Mesothelial cell of epicardium (in vitro differentiated cells): ENCODE results near the gene KIAA0930. TPM values are rescaled to one million over a fixed set of nuclear protein-coding genes. Genes with fewer than 3 reads are reported as not detected.

ENCODE experiments used
- DNase-seq, 2 experiments: peaks; one replicate each; pipeline ENCODE4 v3.0.0; 2021; ENCODE audit warnings: low spot score in 2 of 2; ENCODE audit not compliant: unreplicated experiment in 2 of 2
- H3K27ac Mint-ChIP-seq: 2 replicates; pipeline ENCODE4 v1.8.0; 2021; ENCODE audit warnings: mixed read lengths
- H3K27me3 Mint-ChIP-seq: 2 replicates; pipeline ENCODE4 v1.8.0; 2021; ENCODE audit warnings: low read depth, mixed read lengths
- H3K36me3 Mint-ChIP-seq: 2 replicates; pipeline ENCODE4 v1.8.0; 2021; ENCODE audit warnings: mixed read lengths
- H3K4me1 Mint-ChIP-seq: 2 replicates; pipeline ENCODE4 v1.8.0; 2021; ENCODE audit warnings: mixed read lengths
- H3K4me3 Mint-ChIP-seq: 2 replicates; pipeline ENCODE4 v1.8.0; 2021; ENCODE audit warnings: mild to moderate bottlenecking, moderate library complexity, mixed read lengths
- H3K9me3 Mint-ChIP-seq: 2 replicates; pipeline ENCODE4 v1.8.0; 2021; ENCODE audit warnings: mixed read lengths
- total RNA-seq: library from RNA; stranded (reverse); gene quantifications from 3 replicates; pipeline ENCODE4 v1.2.1, GENCODE V29; 2021
- TF ChIP-seq, protein P1 (sequence below): fragments of 200-600 bp; sonication (generic); IDR thresholded peaks from one replicate; pipeline ENCODE4 v1.5.0; 2021; ENCODE audit warnings: antibody characterized with exemption; ENCODE audit not compliant: unreplicated experiment

The KIAA0930 gene
- total RNA-seq, 1 donor from 2014 or later = 31.1 TPM

DNA sequence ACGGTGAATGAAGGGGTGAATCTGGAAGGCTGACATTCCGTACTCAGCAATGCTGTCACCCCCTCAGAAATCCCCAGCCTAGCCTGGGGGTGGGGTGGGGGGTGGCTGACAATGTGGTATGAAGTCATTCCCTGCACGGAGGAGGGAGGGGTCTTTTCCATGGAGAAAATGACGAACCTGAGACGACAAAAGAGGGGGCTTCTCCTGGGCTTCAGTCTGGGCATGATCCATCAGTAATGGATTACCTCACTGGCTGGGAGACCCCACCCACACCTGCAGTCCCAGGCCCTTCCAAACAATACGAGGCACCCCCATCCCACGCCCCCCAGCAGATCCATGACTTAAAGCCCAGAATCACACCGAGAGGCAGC, 1.0 kb downstream of the KIAA0930 start:
- Mint-ChIP-seq H3K9me3 (no peaks in the 10 kb centered on the region), H3K27ac (no peak overlapping the region), H3K4me3 (peak overlapping the region; percentile 83)

DNA sequence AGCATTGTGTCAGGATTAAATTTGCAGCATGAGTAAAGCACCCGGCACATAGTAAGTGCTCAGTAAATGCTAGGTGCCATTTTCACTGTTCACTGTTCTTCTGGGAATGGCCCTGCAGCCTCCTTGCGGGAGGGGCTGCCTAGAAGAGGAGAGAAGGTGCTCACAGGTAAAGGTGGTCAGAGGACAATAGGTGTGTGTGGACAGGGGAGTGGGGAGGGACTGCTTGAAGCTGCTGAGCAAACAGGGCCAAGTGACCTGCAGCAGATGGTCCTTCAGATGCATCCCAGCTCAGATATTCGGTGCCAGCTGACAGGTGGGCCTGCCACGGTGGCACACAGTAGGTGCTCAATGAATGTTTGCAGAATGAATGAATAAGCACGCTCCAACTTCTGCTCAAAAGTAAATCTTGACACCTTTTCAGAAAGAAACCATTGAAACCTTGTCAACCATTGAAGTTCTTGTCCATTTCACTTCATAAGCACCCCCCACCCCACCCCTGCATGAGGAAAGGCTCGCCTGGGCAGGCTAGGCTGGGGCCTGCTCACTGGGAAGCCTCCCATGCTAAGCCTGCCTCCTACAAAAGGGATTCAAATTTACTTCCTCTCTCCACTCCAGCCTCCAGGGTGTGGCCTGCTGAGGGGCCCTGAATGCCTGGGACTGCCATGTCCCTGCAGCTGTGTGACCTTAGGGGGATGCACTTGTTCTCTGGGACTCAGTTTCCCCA, 1.6 kb downstream of the KIAA0930 start:
- Mint-ChIP-seq H3K4me3 (peak overlapping the region; percentile 83), H3K4me1 (peaks cover 18% of the 10 kb centered on the region), H3K36me3 (no peaks in the 10 kb centered on the region), H3K27me3 (no peaks in the 10 kb centered on the region), H3K27ac (no peak overlapping the region), H3K9me3 (no peaks in the 10 kb centered on the region)
- no peak for DNase-seq
- TF ChIP-seq, protein P1, sequence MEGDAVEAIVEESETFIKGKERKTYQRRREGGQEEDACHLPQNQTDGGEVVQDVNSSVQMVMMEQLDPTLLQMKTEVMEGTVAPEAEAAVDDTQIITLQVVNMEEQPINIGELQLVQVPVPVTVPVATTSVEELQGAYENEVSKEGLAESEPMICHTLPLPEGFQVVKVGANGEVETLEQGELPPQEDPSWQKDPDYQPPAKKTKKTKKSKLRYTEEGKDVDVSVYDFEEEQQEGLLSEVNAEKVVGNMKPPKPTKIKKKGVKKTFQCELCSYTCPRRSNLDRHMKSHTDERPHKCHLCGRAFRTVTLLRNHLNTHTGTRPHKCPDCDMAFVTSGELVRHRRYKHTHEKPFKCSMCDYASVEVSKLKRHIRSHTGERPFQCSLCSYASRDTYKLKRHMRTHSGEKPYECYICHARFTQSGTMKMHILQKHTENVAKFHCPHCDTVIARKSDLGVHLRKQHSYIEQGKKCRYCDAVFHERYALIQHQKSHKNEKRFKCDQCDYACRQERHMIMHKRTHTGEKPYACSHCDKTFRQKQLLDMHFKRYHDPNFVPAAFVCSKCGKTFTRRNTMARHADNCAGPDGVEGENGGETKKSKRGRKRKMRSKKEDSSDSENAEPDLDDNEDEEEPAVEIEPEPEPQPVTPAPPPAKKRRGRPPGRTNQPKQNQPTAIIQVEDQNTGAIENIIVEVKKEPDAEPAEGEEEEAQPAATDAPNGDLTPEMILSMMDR = no peak

More for the DNA sequence above, 1.0 kb downstream of the KIAA0930 start:
- no peak for DNase-seq
- Mint-ChIP-seq H3K27me3 (no peaks in the 10 kb centered on the region), H3K36me3 (no peaks in the 10 kb centered on the region), H3K4me1 (peaks cover 18% of the 10 kb centered on the region)
- TF ChIP-seq, protein P1 = no peak

DNA sequence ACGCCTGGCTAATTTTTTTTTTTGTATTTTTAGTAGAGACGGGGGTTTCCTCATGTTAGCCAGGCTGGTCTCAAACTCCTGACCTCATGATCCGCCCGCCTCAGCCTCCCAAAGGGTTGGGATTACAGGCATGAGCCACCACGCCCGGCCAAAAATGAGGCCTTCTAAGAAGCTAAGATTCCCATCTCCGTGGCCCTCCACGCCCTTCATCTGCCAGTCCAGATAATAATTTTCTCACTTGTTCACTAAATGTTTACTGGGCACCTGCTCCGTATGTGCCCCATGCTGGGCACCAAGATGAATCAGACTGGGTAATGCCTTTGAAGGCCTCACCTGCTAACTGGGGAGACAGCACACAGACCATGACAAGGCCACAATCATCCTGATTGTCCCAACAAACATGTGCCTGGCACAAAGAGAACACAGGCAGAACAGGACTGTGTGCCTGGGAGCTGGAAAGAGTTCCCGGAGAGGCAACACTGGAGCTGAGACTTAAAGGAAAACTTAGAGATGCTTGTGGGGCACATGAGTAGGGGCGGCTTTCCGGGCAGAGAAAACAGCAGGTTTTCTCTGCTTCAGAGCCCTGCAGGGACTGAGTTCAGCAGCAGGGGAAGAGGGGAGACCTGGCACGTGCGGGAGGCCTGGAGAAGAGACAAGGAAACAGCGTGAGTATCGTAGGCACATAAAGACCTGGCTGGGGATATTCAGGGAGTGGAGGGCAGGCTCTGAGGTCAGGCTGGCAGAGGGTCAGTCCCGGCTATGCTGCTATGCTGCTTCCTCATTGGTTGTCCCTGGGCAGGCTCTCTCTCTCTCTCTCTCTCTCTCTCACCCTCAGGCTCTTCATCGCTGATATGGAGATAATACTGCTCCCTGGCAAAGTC, 2.4 kb downstream of the KIAA0930 start:
- peaks cover 18% of the 10 kb centered on the region for H3K4me1 Mint-ChIP-seq
- no peaks in the 10 kb centered on the region for H3K9me3 Mint-ChIP-seq
- peak overlapping the region; percentile 33 for H3K4me3 Mint-ChIP-seq
- H3K27ac Mint-ChIP-seq = no peak overlapping the region
- no peaks in the 10 kb centered on the region for H3K36me3 Mint-ChIP-seq
- TF ChIP-seq, protein P1 = no peak
- no peak for DNase-seq
- H3K27me3 Mint-ChIP-seq = no peaks in the 10 kb centered on the region

DNA sequence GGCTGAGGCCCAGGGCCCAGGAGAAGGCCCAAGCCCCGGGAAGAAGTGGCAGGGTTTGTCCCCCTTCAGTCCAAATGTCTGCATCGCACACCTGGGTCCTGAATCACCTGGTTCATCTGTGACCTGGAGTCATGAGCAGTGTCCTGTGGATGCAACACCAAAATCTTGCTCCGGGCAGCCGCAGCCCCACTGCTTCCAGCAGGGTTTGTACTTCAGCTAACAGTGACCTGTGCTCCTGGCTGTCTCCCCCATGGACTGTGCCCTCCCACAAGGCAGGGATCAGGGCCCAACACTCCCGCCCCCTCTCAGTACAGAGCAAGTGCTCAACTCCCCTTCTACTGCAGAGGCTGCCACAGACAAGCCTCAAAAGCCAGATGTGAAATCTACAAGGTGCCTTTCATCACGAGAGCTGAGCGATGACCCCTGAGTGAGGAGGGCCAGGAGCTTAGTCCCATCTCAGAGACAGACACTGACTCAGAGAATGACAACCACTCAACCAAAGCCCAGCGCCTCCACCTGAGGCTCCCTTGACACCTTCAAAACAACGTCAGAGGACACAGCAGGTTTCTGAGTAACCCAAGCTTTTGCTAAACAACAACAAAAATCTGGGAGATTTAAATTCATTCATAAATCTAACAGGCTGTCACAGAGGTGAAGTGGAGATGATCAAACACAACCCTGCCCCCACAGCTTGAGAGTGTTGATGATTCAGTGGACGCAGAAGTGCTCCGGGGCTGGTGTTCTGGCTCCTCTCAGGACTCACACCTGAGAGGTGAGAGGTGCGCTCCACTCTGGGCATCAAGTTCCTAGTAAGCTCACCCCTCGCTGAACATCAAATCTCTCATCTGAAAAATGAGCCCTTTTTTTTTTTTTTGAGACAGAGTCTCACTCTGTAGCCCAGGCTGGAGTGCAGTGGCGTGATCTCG, 3.4 kb downstream of the KIAA0930 start:
- no peak overlapping the region for H3K27ac Mint-ChIP-seq
- peaks cover 18% of the 10 kb centered on the region for H3K4me1 Mint-ChIP-seq
- no peak overlapping the region for H3K4me3 Mint-ChIP-seq
- TF ChIP-seq, protein P1 = no peak
- H3K36me3 Mint-ChIP-seq = no peaks in the 10 kb centered on the region
- H3K9me3 Mint-ChIP-seq = no peaks in the 10 kb centered on the region
- H3K27me3 Mint-ChIP-seq = no peaks in the 10 kb centered on the region
- no peak for DNase-seq

DNA sequence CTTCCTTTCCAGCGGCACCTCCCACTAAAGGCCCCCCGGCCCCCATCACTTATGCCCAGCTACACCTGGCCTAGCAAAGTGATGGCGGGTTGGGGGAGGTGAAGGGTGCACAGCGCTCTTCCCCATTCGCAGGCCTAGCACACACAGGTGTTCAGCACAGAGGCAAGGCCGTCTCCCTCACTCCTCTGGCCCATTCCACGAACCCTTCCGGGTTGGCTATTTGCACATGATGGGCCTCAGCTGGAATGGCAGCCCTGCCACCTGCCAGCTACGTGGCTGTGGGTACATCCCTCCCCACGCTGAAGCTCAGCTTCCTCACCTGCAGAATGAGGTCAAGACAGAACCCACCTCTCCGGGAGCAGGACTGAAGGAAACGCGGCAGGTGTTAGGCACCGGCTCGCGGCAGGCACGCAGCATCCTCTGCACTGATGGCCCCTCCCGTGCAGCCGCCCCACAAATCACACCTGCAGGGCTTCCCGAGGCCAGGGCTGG, 4.8 kb downstream of the KIAA0930 start:
- no peak for DNase-seq
- Mint-ChIP-seq H3K27ac (no peak overlapping the region), H3K4me3 (no peak overlapping the region), H3K27me3 (no peaks in the 10 kb centered on the region), H3K9me3 (no peaks in the 10 kb centered on the region), H3K36me3 (no peaks in the 10 kb centered on the region), H3K4me1 (peaks cover 14% of the 10 kb centered on the region)
- TF ChIP-seq, protein P1 = no peak
